GM12892 (cell line): ENCODE results near the gene ONECUT1.

Experiments
- DNase-seq: peaks from one replicate; pipeline ENCODE4 v3.0.0; 2011; ENCODE audit not compliant: insufficient read length
- FAIRE-seq: peaks from 2 replicates; lab custom pipeline; 2011; peaks lifted over from hg19 to GRCh38; lab: Jason Lieb, UNC
- POLR2A ChIP-seq: IDR thresholded peaks from 2 replicates; pipeline ENCODE4 v1.6.1; 2011; ENCODE audit warnings: low read depth, low read length, control low read depth
- POLR2AphosphoS5 ChIP-seq: IDR thresholded peaks from 2 replicates; pipeline ENCODE4 v1.6.1; 2011; ENCODE audit warnings: low read depth, low read length, control low read depth
- TAF1 ChIP-seq: IDR thresholded peaks from 2 replicates; pipeline ENCODE4 v1.6.1; 2011; ENCODE audit warnings: low read depth, mild to moderate bottlenecking, control low read depth, low read length, borderline replicate concordance

The ONECUT1 gene

GRCh38 chr15:52735231-52736089 lies 54.7 kb downstream of the ONECUT1 start:
- FAIRE-seq (peak; percentile 76), DNase-seq (peak; percentile 39)
- TF ChIP-seq TAF1 (no peak), POLR2AphosphoS5 (no peak), POLR2A (no peak)

DNA sequence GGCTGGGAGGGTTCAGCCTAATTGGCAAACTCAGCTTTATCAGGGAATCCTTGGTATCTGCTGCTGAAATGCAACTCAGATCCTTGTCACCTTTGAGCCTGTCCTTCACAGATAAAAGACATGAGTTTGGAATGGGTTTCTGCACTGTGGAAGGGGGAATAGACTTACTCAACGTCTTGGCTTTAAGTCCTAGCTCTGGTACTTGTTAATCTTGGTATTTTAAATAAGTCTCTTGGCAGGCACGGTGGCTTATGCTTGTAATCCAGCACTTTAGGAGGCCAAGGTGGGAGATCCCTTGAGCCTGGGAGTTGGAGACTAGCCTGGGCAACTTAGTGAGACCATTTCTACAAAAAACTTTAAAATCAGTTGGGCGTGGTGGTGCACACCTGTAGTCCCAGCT lies 55.8 kb downstream of the ONECUT1 start:
- no peak for FAIRE-seq
- no peak for TF ChIP-seq POLR2AphosphoS5
- no peak for TF ChIP-seq POLR2A
- no peak for TF ChIP-seq TAF1

GRCh38 chr15:52733696-52734255 lies 56.4 kb downstream of the ONECUT1 start:
- FAIRE-seq (no peak), DNase-seq (no peak)
- no peak for TF ChIP-seq TAF1
- no peak for TF ChIP-seq POLR2AphosphoS5

More for the DNA sequence above, 55.8 kb downstream of the ONECUT1 start:
- no peak for DNase-seq

- TF ChIP-seq POLR2A (no peak), TAF1 (no peak), POLR2AphosphoS5 (no peak)
- DNase-seq, result no peak
- no peak for FAIRE-seq
Measured at GRCh38 chr15:52733088-52733487, 57.0 kb downstream of the ONECUT1 start.

GRCh38 chr15:52732551-52732950 lies 57.6 kb downstream of the ONECUT1 start:
- DNase-seq (no peak), FAIRE-seq (no peak)
- no peak for TF ChIP-seq POLR2A
- TF ChIP-seq TAF1, result no peak
- TF ChIP-seq POLR2AphosphoS5, result no peak

DNA sequence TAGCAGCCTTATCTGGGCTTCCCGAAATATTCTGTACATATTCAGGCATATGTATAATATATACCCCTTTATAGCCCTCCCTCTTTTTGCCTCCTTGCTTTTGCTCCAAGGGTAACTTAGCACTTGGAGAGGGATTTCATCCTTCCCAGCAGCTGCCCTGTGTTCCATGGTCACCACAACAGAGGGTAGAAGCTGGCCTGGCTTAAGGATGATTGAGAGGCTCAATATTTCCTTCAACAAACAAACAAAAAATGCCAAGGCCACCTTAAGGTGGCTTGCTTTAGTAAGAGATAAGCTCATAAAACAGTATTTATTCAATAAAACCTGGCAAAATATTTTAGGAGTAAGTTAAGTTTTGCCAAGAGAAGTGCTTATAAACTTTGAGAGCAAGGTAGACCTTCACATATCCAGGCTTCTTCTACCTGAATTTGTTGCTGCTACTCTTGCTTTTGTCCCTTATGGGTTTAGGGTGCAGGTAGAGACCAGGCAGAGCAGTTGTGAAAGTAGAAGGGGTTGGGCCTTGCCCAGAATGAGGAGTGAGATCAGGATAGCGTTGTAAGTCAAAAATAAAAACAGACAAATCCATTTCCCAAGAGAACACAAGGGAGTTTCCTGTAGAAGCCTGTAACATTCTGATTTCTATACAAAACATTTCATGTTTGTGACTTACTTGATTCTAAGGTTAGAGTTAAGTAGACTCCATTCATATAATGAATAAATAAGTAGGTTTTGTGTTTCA lies 58.2 kb downstream of the ONECUT1 start:
- TF ChIP-seq POLR2AphosphoS5 (no peak), TAF1 (no peak), POLR2A (no peak)
- FAIRE-seq (no peak), DNase-seq (no peak)

- DNase-seq (no peak), FAIRE-seq (no peak)
- TF ChIP-seq TAF1 (no peak), POLR2A (no peak), POLR2AphosphoS5 (no peak)
Measured at GRCh38 chr15:52731004-52731403, 59.1 kb downstream of the ONECUT1 start.

GRCh38 chr15:52730594-52730993 lies 59.5 kb downstream of the ONECUT1 start:
- no peak for TF ChIP-seq POLR2AphosphoS5
- TF ChIP-seq TAF1, result no peak
- TF ChIP-seq POLR2A, result no peak
- DNase-seq, result no peak
- FAIRE-seq, result no peak

- TF ChIP-seq TAF1, result no peak
- no peak for DNase-seq
- peak; percentile 67 for FAIRE-seq
Measured at GRCh38 chr15:52730173-52730572, 60.0 kb downstream of the ONECUT1 start.

DNA sequence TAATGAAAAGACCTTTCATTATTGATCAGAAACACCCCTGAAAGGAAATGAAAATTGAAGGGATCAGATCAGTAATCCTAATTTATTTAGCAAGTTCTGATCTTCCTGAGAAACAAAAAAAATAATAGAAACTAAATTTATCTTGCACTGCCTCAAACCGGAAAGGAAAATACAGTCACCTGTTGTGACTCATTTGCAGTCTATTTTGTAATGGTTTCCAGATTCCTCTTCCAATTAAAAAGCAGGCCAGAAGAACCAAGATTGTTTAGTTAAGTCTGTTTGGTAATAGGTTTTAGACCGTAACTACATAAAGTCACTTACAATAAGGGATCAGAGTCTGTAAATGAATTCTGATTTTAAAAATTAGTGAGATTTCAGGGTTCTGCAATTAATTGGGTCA lies 61.2 kb downstream of the ONECUT1 start:
- TF ChIP-seq POLR2A (no peak), POLR2AphosphoS5 (no peak), TAF1 (no peak)
- FAIRE-seq (no peak), DNase-seq (no peak)

DNA sequence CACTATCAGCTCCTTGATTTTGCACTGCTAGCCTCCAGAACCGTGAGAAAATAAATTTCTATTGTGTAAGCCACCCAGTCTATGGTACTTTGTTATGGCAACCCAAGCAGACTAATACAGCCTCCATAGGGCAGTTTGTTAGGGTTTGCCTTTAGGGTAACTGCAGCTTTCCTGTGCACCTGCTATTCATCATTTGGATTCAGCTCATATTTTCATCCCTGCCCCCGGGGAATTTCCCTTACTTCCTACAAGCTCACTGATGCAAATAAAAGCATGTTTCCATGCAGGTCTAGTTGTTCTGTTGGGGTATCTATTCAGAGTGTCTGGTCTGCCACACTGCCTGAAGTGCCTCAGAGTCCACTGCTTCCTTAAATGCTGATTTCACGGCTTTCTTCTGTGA lies 62.3 kb downstream of the ONECUT1 start:
- FAIRE-seq (no peak), DNase-seq (no peak)
- TF ChIP-seq POLR2A (no peak), TAF1 (no peak), POLR2AphosphoS5 (no peak)

- FAIRE-seq (no peak), DNase-seq (no peak)
- no peak for TF ChIP-seq POLR2A
- no peak for TF ChIP-seq TAF1
Measured at GRCh38 chr15:52726195-52726594, 63.9 kb downstream of the ONECUT1 start.
